Testis (tissue), 2 donors: ENCODE measurements around the gene ERVFRD-1.

Source experiments
- CTCF ChIP-seq, 3 experiments: fragments of 450-650 bp in 2 of 3; fragments of 200-600 bp in 1 of 3; sonication (generic) in 1 of 3; IDR thresholded peaks; one replicate each; pipeline ENCODE4 v1.5.1; 2016 to 2019; ENCODE audit warnings: antibody characterized with exemption in 3 of 3, mild to moderate bottlenecking in 2 of 3, moderate library complexity in 1 of 3
- POLR2A ChIP-seq: fragments of 450-650 bp; IDR thresholded peaks from one replicate; pipeline ENCODE4 v1.6.1; 2017; ENCODE audit warnings: antibody characterized with exemption, mild to moderate bottlenecking, moderate library complexity

- TF ChIP-seq CTCF (IDR thresholded peaks at IDR 0.05) (peak; percentile 46 to 74 (median 66)), POLR2A (no peak)
Measured at GRCh38 chr6:11093626-11094410, 17.7 kb downstream of the ERVFRD-1 start, which contains the start of gene SMIM13.
